Skeletal muscle tissue (tissue), 4 donors: ENCODE results near the gene DNAAF5. TPM values are rescaled to one million over a fixed set of nuclear protein-coding genes. Genes with fewer than 3 reads are reported as not detected.
A peak's percentile ranks its signal among the peaks of the same experiment; 100 is the strongest.

Experiments used
- H3K27ac ChIP-seq: one replicate; pipeline ENCODE4 v1.7.0; 2013; ENCODE audit warnings: mild to moderate bottlenecking, low read depth, low read length, inconsistent platforms
- H3K27me3 ChIP-seq, 3 donors: one replicate each; pipeline ENCODE4 v1.7.0; 2013; ENCODE audit warnings: low read length in 3 of 3; ENCODE audit not compliant: control insufficient read depth in 3 of 3, insufficient read depth in 3 of 3
- H3K36me3 ChIP-seq, 3 donors: one replicate each; pipeline ENCODE4 v1.7.0; 2013; ENCODE audit warnings: low read length in 3 of 3; ENCODE audit not compliant: control insufficient read depth in 3 of 3, insufficient read depth in 3 of 3
- H3K4me1 ChIP-seq, 3 donors: one replicate each; pipeline ENCODE4 v1.7.0; 2013; ENCODE audit warnings: low read length in 3 of 3, mild to moderate bottlenecking in 3 of 3; ENCODE audit not compliant: control insufficient read depth in 3 of 3, insufficient read depth in 3 of 3
- H3K4me3 ChIP-seq, 3 donors: one replicate each; pipeline ENCODE4 v1.7.0; 2013; ENCODE audit warnings: low read length in 3 of 3
- H3K9ac ChIP-seq, 3 donors: one replicate each; pipeline ENCODE4 v1.7.0; 2013; ENCODE audit warnings: low read length in 3 of 3, mild to moderate bottlenecking in 3 of 3, moderate library complexity in 2 of 3, low read depth in 1 of 3
- H3K9me3 ChIP-seq, 3 donors: one replicate each; pipeline ENCODE4 v1.7.0; 2013; ENCODE audit warnings: low read length in 3 of 3; ENCODE audit not compliant: control insufficient read depth in 3 of 3
- total RNA-seq: library from RNA; depleted of rRNA; stranded (reverse); fragments of >200 nt; gene quantifications from one replicate; pipeline ENCODE4 v1.2.3, GENCODE V29; 2014
- donor health status: Osteomylitis.

DNAAF5 gene
- total RNA-seq, 1 donor from 2014 or later, result 13.0 TPM

DNA sequence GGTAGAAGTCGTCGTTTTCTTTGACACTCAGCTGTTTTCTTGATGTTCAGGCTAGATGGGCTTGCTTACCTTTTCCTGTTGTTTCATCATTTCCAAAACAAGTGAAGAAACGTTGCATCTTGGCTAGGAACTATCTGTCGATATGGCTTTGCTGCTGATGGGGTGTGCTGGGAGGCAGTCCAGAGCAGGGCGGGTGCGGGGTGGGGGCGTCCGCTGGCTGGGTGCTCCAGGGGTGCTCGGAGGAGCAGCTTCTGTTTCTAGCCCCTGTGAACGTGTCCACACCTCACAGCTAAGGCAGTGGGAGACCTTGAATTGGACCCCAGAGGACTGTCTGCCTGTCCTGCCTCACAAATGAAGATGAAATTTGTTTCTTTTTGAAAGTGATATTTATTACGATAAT, 98.2 kb downstream of the DNAAF5 start:
- Histone ChIP-seq H3K9ac (peak overlapping the region in 1 of 3 donors; percentile 14), H3K4me1 (peaks cover 67 to 78% (median 71%) of the 10 kb centered on the region in 3 donors), H3K27me3 (no peaks in the 10 kb centered on the region), H3K36me3 (peaks cover 0 to 6% (median 0%) of the 10 kb centered on the region in 3 donors), H3K9me3 (no peaks in the 10 kb centered on the region), H3K4me3 (no peak overlapping the region), H3K27ac (peak overlapping the region; percentile 40)

DNA sequence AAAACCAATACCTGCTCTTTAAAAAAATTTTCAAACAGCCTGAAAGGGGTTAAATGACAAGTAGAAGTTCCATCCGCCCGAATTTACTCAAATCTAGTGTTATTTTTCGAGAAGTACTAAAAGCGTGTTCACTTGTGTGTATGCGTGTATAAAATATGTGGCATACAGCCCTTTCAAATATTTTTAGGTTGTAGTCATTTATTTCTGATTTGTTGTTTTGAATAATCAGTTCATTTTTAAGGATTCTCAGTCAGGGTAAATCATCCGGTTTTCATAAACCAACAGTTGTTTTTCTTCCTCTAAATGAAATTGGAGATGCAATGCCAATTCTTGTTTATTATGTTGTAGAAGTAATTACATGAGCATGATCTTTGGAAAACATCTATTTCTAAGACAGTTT, 98.9 kb downstream of the DNAAF5 start:
- H3K36me3 ChIP-seq, result peaks cover 0 to 6% (median 0%) of the 10 kb centered on the region in 3 donors
- H3K4me3 ChIP-seq, result no peak overlapping the region
- no peaks in the 10 kb centered on the region for H3K9me3 ChIP-seq
- peak overlapping the region; percentile 40 for H3K27ac ChIP-seq
- H3K9ac ChIP-seq, result no peak overlapping the region
- H3K27me3 ChIP-seq, result no peaks in the 10 kb centered on the region
- H3K4me1 ChIP-seq, result peaks cover 69 to 77% (median 77%) of the 10 kb centered on the region in 3 donors

DNA sequence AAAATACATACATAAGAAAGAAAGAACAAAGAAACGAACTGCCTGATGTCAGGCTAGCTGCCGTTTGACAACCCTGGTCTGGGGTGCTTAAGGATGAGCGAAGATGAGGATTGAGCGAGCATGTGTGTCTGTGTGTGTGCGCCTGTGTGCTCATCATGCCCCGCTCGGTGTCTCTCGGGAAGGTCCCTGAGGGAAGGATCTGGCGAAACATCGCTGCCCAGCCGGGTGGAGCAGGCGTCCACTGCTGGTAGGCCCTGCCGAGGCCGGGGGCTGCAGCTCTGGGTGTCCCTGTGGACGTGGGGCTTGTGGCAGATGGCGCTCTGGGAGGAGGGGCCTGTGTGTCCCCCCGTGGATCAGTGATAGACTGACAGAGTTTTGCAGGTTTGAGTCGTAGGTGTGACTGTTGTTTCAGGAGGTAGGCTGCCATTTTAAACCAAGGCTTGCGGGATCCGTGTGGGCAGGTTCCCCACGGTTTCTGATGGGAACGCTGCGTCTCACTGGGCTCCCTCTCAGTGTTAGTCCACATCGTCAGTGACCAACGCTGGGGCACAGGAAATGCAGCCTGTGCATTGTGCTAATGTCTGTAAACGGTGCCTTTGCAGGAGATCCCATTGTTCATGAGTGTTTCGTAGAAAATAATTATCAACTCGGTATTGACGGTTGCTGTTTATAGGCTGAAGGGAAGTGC, 99.9 kb downstream of the DNAAF5 start:
- peak overlapping the region in 2 of 3 donors; percentile 29 to 50 for H3K9ac ChIP-seq
- H3K27ac ChIP-seq, result peak overlapping the region; percentile 95
- no peaks in the 10 kb centered on the region for H3K9me3 ChIP-seq
- peaks cover 0 to 6% (median 0%) of the 10 kb centered on the region in 3 donors for H3K36me3 ChIP-seq
- no peaks in the 10 kb centered on the region for H3K27me3 ChIP-seq
- peak overlapping the region; percentile 29 to 41 (median 38) for H3K4me3 ChIP-seq
- H3K4me1 ChIP-seq, result peaks cover 71 to 83% (median 78%) of the 10 kb centered on the region in 3 donors

DNA sequence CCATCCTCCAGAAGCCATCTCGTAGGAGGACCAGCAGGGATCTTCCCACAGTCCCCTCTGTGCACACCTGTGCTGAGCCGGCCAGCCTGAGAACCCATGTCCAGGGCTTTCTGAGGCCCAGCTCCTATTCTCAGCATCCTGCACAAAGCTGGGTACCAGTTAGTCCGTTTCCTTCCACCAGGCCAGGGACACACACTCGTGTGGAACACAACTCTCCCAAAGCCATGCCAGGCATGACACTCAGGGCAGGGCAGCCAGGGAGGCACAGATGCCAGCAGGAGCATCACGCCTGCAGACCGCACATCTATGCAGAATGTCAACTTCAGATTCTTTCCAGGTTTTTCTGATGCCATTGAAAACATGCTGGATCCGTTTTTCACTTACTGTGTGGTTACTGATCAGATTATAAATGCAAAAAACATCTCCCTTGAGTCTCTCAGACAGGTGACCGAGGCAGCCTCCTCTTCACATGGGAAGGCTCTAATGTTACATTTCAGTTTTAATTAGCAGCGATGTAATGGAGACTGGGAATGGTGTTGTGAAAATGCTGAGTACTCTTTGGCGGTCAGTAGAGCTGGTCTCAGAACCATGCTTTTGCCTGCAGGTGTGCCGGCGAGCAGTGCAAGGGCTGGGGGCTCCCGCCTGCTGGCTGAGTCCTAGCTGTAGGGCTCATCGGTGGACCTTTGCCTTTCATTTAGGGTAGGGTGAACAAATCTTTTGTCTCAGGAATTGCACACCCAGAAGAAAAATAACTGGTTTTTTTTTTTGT, 102.5 kb downstream of the DNAAF5 start:
- H3K36me3 ChIP-seq, result peaks cover 0 to 6% (median 4%) of the 10 kb centered on the region in 3 donors
- peaks cover 65 to 75% (median 73%) of the 10 kb centered on the region in 3 donors for H3K4me1 ChIP-seq
- H3K9ac ChIP-seq, result peak overlapping the region in 2 of 3 donors; percentile 68 to 72
- no peaks in the 10 kb centered on the region for H3K9me3 ChIP-seq
- peak overlapping the region; percentile 95 for H3K27ac ChIP-seq
- H3K27me3 ChIP-seq, result no peaks in the 10 kb centered on the region
- peak overlapping the region in 2 of 3 donors; percentile 38 to 60 for H3K4me3 ChIP-seq

DNA sequence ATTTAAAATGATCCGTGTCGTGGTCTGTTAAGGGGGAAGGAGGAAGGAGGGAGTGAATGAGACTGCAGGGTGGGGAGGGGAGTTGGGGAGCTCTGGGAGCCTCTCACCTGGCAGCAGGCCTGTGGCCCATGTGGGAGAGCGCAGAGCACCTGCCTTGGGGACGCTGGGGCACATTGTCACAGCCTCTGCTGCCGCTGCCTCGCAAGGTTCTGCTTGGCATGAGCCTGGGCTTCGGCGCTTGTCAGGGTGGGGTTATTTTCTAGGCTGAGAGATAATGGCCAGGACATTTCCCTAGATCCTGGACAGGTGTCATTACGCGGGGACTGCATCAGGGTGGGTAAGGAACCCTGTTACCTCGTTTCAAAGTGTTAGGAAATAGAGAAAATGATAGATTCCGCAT, 103.6 kb downstream of the DNAAF5 start:
- Histone ChIP-seq H3K27me3 (no peaks in the 10 kb centered on the region), H3K4me1 (peaks cover 58 to 71% (median 69%) of the 10 kb centered on the region in 3 donors), H3K4me3 (peak overlapping the region in 2 of 3 donors; percentile 31 to 33), H3K9ac (peak overlapping the region; percentile 13 to 70 (median 68)), H3K36me3 (peaks cover 0 to 6% (median 6%) of the 10 kb centered on the region in 3 donors), H3K27ac (peak overlapping the region; percentile 95), H3K9me3 (no peaks in the 10 kb centered on the region)

DNA sequence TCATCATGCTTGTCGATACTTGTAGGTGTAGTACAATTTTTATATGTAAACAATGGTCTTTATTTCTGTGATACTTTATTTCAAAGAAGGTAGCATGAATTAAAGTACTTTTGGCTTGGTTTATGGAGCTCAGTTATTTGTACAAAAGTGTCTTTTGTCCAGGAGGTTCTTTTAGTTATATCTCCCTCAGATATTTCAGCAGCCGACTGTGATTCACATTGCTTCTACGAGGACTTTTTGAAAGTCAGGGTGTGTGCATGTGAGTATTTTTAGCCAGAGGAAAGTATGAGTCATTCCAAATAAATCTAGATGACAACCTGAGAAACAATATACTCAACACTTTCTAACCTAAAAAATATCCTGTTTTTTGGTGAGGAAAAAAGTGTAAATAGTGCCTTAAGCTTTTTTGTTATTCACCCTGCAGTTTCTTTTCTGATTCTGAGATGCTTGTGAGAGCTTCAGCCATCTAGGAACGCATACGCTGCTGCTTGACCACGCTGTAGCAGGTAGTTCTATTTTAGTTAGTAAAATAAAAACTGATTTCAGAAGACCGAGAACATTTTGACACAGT, 105.2 kb downstream of the DNAAF5 start:
- H3K4me3 ChIP-seq, result peak overlapping the region; percentile 13 to 45 (median 28)
- no peaks in the 10 kb centered on the region for H3K27me3 ChIP-seq
- no peaks in the 10 kb centered on the region for H3K9me3 ChIP-seq
- peaks cover 60 to 78% (median 73%) of the 10 kb centered on the region in 3 donors for H3K4me1 ChIP-seq
- peak overlapping the region; percentile 95 for H3K27ac ChIP-seq
- H3K36me3 ChIP-seq, result peaks cover 0 to 14% (median 9%) of the 10 kb centered on the region in 3 donors
- peak overlapping the region; percentile 73 to 76 (median 74) for H3K9ac ChIP-seq

DNA sequence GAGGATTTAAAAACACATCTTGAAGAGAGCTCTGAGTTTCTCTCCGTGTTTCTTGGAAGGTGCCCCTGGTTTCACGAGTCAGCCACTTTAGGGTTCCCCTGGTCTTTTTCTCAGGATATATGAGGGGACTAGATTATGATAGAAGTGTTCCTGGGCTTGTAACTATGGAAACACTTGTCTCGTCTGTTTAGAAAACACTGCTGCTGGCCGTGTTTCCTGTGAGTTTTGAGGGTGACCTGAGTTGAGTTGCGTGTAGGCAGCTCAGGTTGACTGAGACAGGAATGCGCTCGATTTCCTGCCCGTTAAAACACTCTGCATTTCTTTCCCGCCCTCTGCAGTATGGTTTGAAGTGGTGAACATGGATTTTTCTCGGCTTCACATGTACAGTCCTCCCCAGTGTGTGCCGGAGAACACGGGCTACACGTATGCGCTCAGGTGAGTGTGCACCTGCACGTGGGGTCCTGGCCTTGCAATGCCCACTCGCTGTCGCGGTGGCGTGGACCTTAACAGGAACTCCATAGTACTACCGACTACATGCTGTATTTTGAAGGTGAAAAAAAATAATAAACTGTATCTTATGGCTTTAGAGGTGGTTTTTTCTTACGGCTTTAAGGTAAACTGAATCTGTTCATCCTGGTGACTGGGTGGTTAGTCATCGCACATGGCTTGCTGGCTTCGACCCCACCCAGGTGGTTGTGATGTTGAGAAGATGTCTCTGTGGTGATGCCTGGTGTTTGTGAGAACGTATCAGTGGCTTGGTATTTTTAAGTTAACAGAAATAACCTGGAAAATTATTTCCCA, 105.9 kb downstream of the DNAAF5 start, which contains the start of gene SUN1:
SUN1 (plus strand) TSS at position 310 of the 801 bp plus-strand sequence; CDS start at position 359, 49 bp downstream.
- no peaks in the 10 kb centered on the region for H3K27me3 ChIP-seq
- peak within 1 kb of the TSS; percentile 13 to 45 (median 28) for H3K4me3 ChIP-seq
- peak within 1 kb of the TSS; percentile 73 to 76 (median 74) for H3K9ac ChIP-seq
- peak within 1 kb of the TSS; percentile 95 for H3K27ac ChIP-seq
- peaks cover 0 to 14% (median 14%) of the 10 kb centered on the region in 3 donors for H3K36me3 ChIP-seq
- peaks cover 61 to 77% (median 75%) of the 10 kb centered on the region in 3 donors for H3K4me1 ChIP-seq
- no peaks in the 10 kb centered on the region for H3K9me3 ChIP-seq

DNA sequence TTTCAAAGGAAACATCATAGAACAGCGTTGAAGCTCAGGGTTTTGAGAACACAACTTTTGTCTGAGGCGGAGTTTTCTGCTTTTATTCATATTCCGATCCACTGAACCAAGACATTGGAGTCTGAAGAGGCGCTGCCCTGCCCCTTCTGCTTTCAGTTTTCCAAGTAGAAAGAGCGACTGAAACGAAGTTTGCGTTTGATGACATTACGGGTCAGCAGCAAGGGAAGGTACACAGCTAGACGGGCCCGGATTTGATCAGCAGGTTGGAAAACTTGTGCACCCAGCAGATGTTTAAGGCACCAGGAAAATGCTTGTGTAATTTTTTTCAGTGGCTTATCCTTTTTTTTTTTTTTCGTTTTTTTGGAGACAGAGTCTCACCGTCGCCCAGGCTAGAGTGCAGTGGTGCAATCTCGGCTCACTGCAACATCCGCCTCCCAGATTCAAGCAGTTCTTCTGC, 106.5 kb downstream of the DNAAF5 start:
- H3K9me3 ChIP-seq, result no peaks in the 10 kb centered on the region
- no peaks in the 10 kb centered on the region for H3K27me3 ChIP-seq
- H3K27ac ChIP-seq, result peak overlapping the region; percentile 95
- no peak overlapping the region for H3K9ac ChIP-seq
- peaks cover 64 to 80% (median 79%) of the 10 kb centered on the region in 3 donors for H3K4me1 ChIP-seq
- no peak overlapping the region for H3K4me3 ChIP-seq
- peaks cover 0 to 16% (median 14%) of the 10 kb centered on the region in 3 donors for H3K36me3 ChIP-seq
